NAMALWA (cell line): ENCODE data around the gene TRPV4.

Source experiments
- DNase-seq: peaks from one replicate; pipeline ENCODE4 v3.0.0-alpha.2; 2015; ENCODE audit warnings: low spot score

TRPV4 gene

DNA sequence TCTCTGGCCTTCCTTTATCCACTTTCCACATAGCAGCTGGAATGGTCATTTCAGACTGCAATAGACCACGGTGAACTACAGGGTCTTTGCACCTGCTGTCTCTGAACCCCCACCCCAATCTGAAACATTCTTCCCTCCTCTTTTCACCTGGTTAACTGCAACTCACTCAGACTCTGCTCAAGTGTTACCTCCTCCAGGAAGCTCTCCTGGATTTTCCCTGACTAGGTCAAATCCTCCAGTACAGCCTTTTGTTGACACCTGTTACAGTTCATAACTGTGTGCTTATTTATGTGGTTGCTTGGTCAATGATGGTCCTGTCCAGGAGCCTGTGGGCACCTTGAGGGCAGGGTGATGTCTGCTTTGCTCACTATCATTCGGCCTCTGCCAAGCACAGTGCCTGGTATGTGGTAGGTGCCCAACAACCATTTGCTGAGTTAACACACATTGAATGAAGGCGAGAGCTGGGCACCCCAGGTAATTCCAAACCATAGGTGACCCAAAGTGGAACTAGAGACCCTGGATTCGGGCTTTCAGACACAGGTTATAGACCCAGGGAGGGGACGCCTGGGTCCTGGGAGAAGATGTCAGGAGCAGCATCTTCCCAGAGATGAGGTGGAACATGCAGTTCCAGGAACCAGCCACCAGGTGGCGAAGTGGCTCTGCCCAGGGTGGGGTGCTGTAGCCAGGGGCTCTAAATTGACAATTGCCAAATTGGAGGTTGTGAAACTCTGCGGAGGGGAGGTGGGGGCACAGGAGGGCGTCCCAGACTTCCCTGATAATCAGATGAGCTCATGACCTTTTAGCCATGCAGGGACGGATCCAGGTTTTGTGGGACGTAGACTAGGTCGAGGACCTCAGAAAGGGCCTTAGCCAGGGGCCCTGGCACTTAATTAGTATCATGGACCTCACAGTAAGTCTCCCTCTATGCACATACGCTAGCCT is 28.1 kb downstream of the TRPV4 start:
- DNase-seq, result peak; percentile 65

DNA sequence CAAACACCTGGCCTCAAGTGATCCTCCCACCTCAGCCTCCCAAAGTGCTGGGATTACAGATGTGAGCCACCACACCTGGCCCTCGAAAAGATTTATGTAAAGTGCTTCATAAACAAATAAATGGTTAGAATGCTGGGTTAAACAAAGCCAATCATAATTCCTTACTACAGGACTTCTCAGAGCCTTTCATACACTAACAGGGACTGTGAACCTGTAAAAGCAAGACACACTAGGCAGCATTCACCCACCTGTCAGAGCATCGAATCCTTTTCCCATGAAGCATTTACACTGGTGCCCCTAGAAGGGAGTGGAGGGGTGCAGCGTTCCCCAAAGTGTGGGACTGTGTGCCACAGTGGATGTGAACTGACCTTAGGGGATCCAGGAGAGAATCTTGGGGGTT is 29.5 kb downstream of the TRPV4 start:
- no peak for DNase-seq

DNA sequence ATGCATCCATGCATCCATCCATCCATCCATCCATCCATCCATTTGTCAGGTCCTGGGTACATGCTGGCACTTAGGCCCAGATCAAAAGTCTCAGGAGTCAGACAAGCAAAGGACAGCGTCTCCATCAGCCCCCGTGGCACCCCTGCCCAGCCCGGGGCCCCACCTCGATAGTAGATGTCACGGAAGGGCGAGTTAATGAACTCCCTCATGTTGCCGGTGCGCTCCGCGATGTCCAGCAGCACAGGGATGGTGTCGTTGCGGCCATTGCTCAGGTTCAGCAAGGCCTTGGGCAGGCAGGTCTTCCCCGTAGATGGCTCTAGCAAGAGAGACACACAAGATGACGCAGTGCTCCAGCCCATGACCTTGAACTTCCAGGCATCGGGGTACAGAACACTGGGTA is 30.4 kb downstream of the TRPV4 start:
- DNase-seq, result no peak

DNA sequence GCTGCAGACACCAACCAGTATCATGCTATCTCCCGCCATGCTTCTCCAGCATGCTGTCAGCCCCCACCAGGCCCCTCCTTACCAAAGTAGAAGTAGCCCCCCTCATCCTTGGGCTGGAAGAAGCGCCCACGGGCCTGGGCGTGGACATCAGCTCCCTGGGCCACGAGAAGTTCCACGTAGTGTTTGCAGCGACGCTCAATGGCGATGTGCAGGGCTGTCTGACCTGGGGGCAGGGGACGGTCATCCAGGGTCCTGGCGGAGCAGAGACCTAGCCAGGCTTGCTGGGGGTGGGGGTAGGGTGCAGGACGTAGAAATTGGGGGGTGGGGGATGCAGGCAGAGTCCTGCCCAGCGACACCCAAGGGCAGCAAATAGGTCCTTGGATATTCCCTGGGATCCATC is 32.7 kb downstream of the TRPV4 start:
- no peak for DNase-seq

DNA sequence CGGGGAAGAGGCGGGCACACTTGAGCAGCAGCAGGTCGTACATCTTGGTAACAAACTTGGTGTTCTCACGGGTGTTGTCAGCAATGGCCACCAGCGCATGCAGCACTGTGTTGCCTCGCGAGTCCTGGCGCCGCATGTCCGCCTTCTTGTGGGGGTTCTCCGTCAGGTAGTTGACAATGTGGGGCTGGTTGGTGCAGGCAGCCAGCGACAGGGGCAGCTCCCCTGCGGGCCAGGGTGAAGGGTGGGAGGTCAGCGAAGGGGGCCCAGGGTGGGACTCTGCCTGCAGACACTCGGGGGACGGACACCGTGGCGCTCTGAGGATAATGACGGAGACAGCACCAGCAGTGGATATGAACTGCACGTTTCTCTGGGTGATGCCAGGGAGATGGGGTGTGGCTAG is 34.5 kb downstream of the TRPV4 start:
- DNase-seq, result no peak

DNA sequence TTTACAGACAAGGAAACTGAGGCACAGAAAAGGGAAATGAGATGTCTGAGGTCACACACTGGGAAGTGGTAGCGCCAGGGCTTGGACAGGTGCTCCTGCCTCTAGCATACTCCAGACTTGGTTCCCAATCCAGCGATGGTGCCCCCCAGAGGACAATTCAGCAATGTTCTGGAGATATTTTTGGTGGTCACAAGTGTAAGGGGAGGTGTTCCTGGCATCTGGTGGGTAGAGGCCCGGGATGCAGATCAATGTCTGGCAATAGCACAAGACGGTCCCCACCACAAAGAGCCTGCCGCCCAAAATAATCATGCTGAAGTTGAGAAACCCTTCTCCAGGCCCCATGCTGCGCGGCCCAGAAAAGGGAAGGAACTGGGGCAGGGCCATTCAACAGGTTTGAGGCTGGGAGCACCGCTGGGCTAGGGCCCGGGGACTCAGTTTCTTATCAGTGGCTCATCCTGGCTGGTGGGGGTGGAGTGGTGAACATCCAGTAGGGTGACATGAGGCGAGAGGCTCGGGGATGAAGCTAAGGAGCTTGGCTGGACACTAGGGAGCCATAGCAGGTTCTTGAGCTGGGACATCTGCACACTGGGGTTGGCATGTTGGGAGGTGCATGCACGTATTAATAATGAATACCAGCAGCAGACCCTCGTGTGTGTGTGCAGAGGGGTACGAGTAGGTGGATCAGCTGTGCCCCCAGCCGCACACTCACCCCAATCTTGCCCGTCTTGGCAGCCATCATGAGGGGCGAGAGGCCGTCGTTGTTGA is 35.1 kb downstream of the TRPV4 start:
- peak; percentile 50 for DNase-seq

DNA sequence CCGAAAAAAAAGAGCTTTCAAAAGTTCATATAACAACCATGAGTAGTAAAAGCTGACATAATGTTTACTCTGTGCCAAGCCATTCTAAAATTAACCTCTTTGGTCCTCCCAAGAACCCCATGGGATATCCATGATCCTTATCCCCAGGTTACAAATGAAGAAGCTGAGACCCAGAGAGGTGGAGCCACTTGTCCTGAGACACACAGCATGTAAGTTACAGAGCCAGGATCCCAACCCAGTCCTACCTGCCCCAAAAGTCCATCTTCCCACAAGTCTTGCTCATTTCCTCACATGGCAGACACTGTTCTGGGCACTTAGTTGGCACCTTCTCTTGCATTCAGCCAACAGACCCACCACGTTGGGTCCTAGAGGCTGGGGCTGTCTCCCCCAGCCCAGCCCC is 37.1 kb downstream of the TRPV4 start:
- no peak for DNase-seq

DNA sequence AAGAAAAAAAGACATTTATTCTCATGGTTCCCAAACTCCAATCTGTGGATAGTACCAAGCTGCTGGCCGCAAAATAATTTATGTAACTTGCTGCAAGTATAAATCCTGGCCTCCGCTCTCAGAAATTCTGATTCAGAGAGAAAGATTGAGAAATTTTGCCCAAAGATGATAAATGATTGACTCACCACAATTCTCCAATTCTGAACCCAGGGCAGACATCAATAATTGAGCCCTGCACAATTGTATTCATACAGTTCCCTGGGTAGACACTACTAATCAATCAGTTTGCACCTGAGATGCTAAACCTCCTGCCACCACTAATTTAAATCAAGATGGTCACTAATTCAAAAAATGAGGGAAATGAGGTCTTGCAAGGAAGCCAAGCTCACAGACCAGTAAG is 38.2 kb downstream of the TRPV4 start:
- DNase-seq, result no peak

DNA sequence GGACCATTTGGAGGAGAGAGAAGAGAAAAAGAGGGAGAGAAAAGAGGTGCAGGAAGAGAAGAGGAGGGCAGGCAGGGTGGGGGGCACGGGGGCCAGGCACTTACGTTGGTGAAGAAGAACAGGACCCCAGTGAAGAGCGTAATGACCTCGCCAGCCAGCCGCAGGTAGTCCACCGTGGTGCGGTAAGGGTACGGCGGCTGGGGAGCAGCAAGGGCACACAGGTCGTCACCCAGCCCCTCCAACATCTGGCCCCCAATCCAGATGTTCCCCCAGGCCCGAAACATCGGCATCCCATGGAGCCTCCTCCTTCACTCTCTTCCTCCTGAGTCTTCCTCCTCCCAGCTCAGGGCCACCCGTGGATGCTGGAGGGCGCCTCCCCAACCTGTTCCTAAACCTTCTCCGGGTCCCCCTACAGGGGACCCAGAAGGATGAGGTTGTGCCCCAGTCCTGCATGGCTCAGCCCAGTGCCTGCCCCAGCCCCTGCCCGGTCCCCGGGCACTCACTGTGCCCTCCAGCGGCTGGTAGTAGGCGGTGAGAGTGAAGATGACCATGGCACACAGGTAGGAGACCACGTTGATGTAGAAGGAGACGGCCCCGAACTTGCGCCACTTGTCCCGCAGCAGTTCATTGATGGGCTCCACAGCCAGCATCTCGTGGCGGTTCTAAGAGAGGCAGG is 39.2 kb downstream of the TRPV4 start:
- DNase-seq, result no peak

DNA sequence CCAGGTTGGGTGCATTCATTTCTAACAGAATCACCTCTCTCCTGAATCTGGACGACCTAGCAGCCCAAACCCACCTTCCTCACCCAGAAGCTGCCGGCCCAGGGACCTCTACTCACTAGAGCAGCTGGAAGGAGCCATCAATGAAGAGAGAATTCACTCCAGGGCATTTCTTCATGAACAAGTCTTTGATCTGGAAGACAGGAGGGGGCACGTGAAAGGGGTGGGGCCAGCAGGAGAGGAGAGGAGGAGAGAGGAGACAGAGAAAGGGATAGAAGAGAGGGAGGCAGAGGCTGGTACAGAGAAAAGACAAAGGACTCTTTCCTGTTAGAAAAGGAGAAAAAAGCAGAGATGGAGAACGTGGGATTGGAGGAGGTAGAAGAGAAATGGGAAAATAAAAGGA is 39.8 kb downstream of the TRPV4 start:
- no peak for DNase-seq

DNA sequence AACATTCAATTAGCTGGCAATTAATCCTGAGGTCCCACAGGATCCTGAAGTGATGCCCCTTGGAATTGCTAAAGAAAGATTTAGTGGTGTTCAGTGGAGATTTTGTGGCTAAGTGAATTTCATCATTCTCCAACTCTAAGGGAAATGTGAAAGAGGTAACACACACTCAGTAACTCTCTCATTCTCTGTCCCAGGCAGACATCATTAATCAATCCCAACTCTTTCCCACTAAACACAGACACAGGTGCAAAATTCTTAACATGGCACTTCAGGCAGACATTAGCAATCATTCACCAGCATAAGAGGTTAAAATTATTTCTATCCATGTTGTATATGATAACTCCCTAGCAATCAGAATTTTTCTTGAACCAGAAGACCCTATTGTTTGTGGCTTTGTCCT is 40.2 kb downstream of the TRPV4 start:
- no peak for DNase-seq

DNA sequence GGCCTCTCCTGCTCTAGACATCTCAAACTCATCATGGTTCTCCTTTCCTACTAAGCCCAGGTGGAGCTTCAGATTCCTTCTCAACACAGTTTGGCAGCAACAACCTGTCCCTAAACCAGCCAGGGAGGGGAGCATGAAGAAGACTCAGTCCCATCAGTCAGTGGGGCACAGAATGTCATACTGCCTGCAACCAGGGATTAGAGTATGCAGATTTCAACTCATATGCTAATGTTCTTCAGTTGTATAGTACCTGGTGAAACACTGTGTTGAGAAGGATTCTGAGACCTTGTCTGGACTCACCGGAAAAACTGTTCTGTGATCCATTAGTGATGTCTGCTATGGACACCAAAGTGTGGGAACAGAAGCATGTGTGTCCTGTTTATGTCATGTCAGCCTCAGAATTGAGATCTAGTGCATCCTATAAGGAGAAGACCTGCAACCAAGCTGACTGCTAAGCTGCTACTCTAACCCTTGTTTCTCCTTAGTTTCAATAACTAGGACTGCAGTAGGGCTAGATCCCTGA is 43.6 kb downstream of the TRPV4 start:
- no peak for DNase-seq

DNA sequence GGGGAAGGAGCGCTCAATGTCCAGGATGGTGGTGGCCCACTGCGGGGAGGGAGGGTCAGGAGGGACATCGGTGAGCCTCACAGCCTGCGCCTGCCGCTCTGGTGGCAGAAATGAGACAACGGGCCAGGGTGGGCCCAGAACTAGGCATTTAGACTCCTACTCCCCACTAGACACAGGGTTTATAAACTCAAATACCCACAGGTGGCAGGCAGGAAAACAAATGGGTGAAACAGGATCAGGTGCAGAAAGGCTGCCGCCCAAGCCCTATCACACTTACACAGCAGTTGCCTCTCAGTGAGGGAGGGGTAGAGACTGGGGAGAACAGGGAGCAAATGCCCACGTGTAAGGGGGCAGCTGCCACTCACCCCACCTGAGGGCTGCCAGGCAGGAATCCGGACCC is 46.4 kb downstream of the TRPV4 start:
- DNase-seq, result no peak

DNA sequence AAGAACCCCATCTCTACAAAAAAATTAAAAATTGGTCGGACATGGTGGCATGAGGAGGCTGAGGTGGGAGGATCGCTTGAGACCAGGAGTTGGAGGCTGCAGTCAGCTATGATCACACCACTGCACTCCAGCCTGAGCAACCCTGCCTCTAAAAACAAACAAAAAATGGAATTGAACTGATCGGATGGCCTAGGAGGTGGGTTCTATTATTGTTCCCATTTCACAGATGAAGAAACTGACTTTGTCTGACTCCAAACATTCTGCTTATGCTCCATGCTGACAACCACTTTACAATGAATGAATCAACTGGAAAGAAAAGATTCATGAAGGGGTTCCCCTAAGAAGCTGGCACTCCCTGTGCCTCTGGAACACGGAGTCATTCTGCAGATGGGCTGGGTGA is 47.3 kb downstream of the TRPV4 start:
- DNase-seq, result no peak

DNA sequence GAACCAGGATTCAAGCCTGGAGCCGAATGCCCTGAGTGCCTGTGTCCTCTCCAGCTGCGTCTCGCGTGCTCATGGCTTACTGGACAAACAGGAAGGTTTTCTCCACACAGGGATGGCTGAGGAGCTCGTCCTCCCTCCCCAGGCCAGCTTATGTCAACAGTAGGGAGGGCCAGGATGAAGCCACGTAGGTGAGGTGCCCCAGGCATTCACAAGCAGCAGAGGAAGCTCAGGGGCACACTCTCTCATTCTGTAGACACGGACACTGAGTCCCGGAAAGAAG is 49.3 kb downstream of the TRPV4 start:
- no peak for DNase-seq

DNA sequence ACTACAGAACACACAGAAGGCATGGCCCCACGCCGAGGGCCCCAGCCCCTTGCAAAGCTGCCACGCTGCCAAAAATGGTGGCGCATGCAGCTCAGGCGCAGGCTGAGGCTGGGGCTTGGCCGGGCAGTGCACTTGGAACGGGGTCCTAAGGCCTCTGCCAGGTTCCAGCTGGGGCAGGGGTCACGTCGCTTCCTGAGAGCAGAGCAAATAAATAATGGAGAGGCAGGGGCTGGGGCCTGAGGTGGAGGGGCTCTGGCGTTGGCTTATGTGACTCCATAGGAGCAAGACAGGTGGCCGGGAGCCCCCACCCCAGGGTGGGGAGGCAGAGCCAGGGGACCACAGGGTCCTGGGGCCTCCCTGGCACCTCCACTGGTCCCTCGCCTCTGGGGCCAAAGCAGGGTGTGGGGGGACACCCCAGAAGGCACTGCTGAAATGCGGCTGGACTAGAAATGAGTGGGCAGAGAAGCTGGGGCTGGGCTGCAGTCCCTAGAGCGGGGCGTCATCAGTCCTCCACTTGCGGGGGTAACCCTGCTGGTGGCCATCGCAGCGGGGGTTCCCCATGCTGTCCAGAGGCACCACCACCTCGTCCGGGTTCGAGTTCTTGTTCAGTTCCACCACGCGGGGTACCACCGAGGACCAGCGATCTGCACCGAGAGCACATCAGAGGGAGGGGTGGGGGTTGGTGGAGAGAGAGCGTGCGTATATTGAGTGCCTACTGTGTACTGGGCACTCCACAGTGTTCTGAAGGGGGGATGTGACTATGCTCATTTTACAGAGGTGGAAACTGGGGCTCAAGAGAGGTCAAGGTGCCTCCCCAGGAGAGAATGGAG is 49.8 kb downstream of the TRPV4 start:
- DNase-seq, result no peak

DNA sequence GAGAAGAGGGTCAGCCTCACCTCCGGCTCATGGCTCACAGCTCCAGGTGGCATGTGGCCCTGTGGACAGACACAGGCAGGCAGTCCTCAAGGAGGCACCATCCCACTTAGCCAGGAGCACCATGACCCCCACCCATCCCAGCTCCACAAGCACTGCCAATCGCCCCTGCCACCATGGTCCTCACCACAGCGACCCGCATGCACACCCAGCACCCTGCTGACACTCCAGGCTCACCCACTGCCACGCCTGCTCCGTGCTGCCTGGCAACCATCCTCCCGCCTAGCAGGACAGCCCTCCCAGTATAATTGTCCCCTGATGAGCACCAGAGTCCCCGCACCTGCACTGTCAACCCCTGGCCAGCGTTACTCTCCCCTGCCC is 50.9 kb downstream of the TRPV4 start:
- DNase-seq, result no peak

DNA sequence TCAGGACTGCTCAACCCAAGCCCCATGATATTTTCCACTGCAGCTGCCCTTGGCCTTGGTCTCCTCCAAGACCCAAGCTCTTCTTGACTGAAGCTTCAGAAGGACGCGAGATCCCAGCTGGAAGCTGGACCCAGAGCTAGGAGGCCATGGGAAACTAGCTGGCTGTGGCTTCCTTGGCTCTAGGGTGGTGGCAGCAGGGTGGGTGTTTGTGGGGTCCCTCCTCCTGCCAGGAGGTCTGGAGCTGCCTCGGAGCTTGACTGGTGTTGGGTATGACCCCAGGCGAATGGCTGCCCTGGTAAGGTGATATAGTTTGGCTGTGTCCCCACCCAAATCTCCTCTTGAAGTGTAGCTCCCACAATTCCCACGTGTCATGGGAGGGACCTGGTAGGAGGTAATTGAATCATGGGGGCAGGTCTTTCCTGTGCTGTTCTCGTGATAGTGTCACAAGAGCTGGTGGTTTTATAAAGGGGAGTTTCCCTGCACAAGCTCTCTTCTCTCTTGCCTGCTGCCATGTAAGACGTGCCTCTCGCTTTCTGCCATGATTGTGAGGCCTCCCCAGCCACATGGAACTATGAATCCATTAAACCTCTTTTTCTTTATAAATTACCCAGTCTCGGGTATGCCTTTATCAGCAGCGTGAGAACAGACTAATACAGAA is 51.4 kb downstream of the TRPV4 start:
- DNase-seq, result no peak

DNA sequence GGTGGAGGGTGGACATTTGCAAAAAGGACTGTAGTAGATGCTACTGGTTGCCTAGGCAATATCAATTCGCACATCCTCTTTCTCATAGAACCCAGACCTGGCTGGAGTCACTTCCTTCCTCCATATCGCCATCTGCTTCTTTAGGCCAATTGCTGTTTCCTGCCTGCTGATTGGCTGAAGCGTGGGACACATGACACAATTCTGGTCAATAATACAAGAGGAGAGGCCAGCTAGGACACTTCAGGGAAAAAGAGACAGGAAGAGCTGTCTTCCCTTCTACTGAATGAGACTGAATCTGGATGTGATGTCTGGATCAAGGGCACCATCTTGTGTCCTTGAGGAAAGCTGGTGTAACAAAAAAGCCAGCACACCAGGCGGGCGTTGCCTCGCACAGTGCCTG is 53.8 kb downstream of the TRPV4 start:
- peak; percentile 46 for DNase-seq

DNA sequence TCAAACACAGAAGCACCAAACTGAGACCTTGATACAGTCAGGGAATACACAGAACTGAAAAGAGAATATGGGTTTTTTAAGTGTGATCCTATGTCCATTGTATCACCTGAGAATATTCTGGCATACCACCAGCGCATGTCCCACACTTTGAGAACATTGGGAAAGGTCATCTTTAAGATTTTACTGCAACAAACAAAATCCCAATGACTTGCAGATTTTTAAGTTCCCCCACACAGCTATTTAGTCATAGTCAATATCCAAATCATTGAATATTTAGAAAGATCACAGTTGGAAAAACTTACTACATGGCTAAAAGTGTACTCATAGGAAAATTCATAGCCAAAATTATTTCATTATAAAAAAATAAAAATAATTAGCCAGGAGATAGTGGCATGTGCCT is 54.5 kb downstream of the TRPV4 start:
- no peak for DNase-seq

DNA sequence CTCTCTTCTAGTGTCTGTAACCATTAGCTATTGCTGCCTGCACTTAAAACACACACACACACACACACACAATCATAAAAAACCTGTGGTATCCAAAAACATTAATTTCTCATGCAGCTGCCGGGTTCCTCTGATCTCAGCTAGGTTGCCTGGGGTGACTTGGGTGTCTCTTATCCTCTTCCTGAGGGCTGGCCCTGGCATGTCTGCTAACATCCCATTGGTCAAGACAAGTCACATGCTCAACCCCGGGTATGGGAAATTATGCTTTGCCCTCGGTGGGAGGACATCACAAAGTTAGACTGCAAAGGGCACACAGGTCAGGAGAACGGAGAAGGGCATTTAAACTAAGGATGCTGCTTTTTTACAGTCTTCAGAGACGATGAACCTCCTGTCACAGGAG is 55.7 kb downstream of the TRPV4 start:
- peak; percentile 92 for DNase-seq
